ENCODE results near the gene TMEM178B.
"Not testable (repeated sequence)": the region's sequence is repeated elsewhere in the genome, so short reads cannot be mapped to it uniquely, and the experiment has no call there.

The TMEM178B gene

DNA sequence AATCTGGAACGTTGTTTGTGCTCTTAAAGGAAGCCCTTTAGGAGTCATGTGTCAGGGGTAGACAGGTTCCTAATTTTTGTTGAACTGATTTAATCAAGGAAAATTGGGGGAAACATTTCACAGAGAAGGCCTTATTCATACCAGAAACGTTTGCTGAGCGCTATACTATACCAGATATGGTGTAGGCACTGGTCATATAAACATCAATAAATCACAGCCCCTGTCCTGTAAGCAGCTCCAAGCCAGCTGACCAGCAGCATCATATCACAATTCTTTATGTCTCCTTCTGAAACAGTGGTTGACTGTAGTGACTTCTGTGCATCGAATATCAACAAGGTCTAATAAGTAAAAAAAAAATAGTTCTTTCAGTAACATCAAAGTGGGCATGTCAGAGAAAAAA lies 1.1 kb downstream of the TMEM178B start:
- no peak for DNase-seq

DNA sequence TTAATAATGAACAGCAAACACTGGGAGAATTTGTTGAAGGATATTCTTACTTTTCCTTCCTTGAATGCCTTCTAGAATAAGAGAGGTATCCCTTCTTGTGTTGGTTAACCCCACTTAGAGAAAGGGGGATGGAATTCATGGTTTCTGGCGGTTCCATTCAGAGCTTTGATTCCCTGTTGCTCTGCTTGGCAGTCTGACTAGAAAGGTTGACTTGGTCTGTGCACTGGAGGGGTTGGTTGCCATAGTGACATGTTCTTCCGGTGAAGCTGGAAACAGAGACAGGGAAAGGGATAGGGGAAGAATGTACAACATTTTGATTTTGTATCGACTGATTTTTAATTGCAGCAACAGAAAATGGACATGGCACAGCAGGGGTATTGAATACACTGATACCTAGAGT lies 2.5 kb downstream of the TMEM178B start:
- DNase-seq = no peak

DNA sequence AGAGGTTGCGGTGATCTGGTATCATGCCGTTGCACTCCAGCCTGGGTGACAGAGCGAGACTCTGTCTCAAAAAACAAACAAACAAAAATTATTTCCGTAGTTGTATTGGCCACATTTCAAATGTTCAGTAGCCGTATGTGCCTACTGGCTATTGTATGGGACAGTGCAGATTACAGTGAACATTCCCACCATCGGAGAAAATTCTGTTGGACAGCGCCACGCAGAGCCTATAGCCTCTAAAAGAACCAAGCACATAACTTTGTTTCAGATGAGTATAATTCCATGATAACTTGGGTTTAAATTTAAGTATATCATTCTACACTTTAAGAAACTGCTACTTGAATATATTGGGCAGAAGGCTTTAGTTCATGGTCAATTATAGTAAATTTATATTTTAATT lies 5.4 kb downstream of the TMEM178B start:
- DNase-seq = no peak

DNA sequence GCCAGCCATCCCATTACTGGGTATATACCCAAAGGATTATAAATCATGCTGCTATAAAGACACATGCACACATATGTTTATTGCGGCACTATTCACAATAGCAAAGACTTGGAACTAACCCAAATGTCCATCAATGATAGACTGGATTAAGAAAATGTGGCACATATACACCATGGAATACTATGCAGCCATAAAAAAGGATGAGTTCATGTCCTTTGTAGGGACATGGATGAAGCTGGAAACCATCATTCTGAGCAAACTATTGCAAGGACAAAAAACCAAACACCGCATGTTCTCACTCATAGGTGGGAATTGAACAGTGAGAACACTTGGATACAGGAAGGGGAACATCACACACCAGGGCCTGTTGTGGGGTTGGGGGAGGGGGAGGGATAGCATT lies 15.6 kb downstream of the TMEM178B start:
- DNase-seq = not testable (repeated sequence)

DNA sequence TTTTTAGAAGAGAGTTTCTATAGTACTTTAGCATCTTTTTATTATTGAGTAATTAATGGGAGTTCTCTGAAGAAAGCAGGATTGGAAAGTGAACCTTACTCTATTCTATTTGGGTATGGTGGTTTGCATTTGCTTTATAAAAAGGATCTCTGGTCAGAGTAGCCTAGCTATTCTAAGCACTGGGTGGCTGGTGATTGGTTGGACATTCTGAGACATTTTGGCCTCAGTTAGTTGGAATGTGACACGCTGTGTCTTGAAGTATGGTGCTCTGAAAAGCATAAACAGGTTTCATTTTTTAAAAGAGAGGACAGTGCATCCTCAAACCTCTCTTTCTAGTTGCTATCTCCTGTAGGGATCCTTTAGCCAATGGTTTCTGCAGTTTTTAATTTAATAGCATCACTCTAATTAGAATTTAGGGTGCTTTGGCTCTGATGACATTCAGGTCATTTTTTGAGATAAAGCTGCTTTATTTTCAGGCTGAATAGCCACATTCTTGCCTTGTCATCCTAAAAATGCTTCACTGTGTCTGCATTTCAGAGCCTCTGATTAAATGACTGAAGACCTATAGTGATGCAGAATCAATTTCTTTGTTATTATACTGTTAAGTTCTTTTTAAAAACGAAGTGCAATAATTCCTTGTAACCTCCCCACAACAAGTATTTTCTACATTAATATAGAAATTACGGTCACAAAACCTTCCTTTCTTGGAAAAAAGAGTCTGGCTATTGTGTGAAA lies 20.6 kb downstream of the TMEM178B start:
- no peak for DNase-seq

DNA sequence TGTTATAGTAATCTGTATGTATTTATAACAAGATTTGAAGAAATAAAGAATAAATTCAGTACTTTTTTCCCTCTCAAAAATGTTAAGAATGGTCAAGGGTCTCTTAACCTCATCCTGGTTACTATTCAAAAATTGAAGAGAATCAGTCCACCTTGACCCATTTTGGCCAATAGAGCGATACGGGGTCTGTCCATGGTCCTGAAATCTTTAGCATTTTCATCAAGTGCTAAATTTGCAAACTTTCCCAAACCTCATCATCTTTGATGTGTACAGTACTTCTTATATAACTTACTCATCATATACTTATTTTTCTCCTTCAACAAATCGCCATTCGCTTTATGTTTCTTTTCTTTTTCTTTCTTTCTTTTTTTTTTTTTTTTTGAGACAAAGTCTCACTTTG lies 23.6 kb downstream of the TMEM178B start:
- DNase-seq = no peak

DNA sequence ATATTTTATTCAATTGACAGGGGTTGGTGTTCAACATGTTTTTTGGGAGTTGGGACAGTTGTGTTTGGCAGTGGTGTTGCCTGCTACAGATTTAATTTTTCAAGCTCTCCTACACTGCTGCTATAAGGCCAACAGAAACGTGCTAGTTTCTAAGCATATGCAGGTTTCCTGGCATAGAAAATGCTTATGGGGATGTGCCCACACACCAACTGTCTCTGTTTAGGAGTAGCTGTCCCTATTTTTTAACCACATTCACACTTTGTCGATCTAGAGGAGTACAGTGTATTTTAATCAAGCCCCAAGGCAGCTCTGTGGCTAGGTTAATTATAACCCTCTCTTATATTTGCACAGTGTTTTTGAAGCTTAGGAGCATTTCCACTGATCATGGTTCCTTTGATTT lies 28.6 kb downstream of the TMEM178B start:
- no peak for DNase-seq

DNA sequence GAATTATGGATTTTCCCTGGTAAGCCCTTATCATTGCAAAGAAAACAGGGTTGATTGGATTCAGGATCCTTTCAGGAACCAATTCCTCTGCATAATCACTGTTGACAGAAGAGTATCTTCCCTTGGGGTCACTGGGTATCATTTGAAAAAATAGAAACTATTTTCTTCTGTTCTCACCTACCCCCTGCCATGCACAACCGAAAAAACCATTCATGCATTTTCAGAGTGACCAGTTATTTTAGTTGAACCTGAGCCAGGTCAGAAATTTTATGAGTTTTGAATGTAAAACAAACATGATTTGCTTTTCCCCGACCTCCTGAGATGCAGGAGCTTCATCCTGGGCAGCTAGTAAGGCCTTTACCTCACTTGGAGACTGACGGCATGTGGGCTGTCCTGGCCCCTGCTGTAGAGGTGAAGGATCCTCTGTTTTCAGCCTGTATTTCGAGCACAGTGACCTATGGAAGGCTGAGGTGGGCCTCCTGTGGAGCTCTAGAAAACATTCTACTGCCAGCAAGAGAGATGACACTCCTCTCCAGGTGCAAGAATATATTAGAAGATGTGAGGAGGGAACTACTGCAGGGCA lies 30.1 kb downstream of the TMEM178B start:
- DNase-seq = no peak

DNA sequence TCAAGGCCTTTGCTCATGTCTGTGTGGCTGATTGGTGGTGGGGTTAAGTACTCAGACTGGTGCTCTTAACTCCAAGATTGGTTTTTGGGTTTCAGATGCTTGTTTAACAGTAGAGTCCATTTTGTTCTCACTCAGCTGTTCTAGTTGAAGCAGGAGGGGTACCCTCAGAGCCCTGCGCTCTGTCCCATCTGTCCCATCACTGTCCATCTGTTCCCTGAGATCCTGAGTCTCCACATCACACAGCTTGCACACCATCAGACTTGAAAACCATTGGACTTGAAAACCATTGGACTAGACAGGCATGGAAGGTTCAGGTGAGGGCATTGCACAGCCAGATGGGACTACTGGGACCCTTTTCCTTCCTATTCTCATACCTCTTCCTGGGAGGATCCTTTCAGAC lies 39.3 kb downstream of the TMEM178B start:
- no peak for DNase-seq

DNA sequence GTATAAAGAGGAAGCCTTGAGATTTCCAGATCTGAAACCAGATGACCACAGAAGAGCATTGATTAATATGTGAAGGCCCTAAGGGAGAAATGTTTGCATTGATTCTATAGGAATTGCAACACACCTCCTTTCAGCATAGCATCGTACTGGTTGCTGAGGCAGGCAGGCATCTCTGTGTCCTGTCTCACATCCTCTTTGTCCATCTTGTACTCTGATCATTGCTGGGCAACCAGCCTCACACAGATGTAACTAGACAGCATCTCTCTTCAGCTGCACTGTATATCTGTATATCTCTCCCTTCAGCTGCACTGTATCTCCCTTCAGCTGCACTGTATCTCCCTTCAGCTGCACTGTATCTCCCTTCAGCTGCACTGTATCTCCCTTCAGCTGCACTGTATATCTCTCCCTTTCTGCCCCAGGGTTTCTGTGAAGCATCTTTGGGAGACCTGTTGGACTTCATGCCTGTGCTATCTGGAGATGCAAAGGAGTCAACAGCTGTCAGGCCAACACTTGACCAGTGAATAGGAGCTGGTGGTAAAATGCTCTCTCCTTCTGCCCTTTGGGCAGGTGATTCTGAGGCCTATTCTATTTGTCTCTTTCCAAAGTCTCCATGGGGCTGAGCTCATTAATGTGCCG lies 40.3 kb downstream of the TMEM178B start:
- no peak for DNase-seq

DNA sequence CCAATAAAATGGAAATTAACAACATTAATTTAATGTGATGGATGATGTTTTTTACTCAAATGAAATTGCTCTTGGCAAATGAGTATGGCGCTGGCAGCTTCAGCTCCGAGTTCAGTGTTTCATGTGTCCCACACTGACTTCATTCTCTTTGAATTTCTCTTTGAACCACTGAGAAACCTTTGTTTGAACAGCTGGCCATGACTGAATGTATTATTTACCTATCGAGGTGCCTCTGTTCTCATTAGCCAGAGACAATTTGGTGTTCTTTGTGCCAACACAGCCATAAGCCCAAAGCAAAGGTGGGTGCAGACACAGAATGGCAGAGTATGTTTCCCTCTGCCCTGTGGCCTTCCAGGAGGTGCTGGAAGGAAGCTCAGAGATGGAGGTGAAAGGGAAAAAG lies 42.1 kb downstream of the TMEM178B start:
- DNase-seq = no peak

DNA sequence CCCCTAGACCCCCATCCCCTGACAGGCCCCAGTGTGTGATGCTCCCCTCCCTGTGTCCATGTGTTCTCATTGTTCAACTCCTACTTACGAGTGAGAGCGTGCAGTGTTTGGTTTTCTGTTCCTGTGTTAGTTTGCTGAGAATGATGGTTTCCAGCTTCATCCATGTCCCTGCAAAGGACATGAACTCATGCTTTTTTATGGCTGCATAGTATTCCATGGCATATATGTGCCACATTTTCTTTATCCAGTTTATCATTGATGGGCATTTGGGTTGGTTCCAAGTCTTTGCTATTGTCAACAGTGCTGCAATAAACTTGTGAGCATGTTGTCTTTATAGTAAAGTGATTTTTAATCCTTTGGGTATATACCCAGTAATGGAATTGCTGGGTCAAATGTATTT lies 42.8 kb downstream of the TMEM178B start:
- DNase-seq = not testable (repeated sequence)

DNA sequence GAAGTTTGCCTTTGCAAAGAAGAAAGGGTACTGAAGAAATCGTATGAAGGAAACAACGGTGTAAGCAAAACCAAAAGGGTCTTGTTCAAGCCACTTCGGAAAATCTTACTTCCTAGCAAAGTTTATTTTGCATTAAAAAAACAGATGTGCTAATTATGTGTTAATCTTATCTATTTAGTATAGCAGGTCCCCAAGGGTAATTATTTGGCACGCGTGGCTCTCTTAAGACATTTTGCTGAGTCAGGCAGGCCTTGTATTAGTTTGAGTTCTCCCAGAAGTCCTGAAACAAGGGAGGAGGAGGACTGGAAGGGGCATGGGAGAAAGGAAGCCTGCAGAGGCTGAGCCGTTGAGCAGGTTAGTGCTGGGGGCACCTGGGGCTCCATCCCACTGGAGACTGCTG lies 44.9 kb downstream of the TMEM178B start:
- no peak for DNase-seq

DNA sequence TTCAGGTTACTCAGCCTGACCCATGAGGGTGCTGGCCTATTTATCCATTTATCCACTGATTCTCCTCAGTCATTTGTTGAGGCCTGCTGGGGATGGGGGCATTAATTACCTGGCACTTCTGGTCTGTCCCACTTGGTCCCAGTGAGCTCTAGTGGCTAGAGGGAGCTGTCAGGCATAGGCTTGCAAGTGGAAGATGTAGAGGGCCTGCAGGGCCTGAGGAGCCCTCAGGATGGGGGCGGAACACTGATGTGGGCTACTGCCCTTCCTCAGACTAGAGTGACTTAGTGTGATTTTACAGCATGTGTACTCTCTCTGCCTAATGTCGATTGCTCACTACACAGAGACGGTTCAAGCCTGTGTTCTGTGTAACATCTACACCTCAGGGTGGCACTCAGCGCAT lies 45.3 kb downstream of the TMEM178B start:
- no peak for DNase-seq

DNA sequence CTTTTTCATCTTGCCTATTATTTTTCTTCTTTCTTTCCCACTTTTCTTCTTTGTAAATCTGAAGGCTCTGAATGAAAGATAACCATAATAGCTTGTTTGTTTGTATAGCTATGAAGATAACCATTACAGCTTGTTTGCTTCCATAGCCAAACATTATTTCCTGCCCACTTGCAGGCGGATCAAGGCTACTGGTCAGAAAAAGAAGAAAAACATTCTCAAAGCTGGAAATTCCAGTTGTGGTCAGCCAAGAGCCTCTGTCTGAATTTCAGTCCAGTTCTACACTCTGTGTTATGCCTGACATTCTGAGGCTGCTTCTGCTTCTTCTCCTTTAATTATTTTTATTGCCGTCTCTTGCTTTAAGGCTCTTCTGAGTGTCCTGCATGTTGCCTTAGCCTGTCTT lies 48.9 kb downstream of the TMEM178B start:
- DNase-seq = no peak

DNA sequence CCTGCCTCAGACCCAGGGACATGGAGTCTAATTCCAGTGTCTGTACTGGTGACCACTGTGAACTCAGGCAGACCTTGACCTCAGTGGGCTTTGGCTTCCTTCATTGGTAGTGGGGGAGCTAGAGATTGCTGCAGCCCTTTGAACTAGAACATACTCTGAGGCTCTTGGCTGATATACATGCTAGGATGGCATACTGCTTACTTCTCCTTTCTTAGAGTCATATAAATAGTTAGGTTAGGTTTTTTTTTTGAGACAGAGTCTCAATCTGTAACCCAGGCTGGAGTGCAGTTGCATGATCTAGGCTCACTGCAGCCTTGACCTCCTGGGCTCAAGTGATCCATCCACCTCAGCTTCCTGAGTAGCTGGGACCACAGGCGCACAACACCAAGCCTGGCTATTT lies 49.7 kb downstream of the TMEM178B start:
- no peak for DNase-seq

DNA sequence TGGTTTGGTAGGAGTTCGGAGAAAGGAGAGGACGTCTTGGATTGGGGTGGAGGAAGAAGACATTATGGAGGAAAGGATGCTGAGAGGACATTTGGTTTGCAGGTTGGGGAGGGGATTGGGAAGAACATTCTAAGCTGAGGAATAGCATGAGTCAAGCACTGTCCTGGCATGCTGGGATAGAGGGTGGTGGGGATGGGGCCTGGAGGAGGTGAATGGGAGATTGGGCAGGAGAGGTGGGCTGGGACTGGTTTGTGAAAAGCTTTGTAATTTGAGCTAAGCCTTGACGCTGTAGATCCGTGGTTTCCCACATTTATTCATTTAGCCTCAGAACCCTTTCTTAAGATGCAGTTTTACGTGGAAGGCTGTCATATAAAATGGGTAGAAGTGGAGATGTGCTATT lies 52.2 kb downstream of the TMEM178B start:
- no peak for DNase-seq

DNA sequence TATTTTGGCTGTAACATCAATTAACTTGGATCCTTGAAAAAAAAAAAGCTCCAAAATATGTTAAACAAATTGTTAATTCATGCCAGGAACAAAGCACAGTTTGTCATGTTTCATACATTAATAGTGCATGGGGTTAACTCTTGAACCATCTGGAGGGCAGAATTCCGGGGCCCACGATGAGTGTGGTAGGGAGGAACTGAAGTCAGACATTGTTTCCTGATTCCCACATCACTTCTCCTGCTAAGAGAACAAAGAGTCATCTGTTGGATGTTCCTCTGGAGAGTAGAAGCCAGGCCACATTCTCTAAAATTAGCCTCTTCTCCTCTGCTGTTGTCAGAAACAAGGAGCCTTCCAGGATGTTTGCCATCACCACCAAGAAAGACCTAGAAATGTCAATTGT lies 54.6 kb downstream of the TMEM178B start:
- DNase-seq = no peak

DNA sequence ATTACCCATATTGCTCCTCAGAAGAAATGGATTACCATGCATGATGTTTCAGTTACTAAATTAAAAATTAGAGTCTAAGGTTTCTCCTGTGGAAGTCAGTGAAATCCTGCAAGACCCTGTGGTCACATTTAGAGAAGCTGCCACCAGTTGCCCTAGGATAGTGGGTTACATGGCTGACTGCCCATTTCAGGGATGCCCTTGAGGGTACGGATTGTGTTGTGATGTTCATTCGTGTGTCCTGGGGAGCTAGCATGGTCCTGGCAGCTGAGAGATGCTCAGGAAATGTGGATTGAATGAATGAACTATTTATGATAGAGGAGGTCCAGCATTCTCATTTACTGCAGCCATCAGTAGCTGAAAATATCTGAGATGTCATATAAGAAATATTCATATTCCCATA lies 55.1 kb downstream of the TMEM178B start:
- DNase-seq = no peak

DNA sequence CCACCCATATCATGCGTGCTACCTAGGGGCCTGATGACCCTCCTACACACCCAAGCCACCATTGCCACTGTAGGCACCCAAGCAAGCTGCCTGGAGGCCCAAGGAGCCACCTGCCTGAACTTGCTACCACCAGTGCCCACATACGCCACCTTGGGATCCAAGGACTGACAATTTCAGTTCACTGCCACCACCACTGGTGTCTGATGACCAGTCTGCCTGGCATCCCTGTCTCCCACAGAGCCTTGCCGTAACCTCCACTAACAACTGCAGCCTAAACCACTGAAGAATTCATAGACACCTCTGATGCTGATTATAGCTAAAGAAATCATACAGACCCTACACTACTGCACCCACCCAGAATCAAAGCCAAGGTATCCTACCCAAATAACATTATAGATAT lies 58.8 kb downstream of the TMEM178B start:
- DNase-seq = no peak

DNA sequence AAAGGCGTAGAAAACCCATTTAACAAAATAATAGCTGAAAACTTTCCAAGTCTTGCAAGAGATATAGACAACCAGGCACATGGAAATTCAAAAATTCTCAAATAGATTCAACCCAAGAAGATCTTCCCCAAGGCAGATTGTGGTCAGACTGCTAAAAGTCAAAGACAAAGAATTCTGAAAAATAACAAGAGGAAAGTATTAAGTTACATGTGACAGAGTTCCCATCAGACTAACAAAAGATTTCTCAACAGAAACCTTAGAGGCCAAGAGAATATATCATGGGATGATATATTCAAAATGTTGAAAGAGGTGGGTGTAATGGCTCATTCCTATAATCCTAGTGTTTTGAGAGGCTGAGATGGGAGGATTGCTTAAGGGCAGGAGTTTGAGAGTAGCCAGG lies 59.8 kb downstream of the TMEM178B start:
- DNase-seq = no peak

DNA sequence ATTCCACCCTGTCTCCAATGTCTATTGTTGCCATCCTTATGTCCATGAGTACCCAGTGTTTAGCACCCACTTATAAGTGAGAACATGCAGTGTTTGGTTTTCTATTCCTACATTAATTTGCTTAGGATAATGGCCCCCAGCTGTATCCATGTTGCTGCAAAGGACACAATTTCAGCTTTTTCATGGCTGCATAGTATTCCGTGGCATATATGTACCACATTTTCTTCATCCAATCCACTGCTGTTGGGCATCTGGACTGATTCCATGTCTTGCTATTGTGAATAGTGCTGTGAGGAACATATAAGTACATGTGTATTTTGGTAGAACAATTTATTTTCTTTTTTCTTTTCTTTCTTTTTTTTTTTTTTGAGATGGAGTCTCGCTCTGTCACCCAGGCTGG lies 68.2 kb downstream of the TMEM178B start:
- no peak for DNase-seq

DNA sequence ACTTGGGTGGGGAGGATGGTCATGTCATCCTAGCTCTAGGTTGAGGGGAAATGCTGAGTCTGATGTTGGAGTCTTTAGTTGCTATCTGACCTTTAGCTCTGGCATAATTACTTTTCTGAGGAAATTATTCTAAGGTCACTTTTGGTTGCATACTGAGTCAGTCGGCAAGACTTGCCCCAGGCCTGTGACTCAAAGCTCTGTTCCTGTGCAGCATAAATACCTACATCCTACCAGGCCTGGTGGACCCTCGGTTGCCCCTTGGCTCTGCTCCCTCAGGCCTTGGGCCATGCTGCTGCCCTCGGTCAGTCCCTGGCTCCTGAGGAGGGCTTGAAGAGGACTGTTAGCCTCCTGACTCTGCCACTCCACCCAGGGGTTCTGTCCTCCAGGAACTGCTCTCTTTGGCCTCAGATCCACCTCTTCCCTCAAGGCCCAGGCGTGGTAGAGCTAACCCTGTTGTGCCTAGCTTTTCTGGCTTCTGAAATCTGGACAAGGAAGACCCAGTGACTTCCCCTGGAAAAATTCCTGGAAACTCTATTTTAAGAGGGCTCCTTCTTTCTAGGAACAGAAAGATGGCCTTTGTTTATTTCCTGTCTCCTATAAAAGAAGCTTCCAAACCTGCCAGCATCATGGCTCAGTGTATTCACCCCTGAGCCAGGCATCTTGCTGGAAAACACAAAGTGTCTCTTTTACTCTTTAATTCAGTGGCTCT lies 71.2 kb downstream of the TMEM178B start:
- DNase-seq = no peak

DNA sequence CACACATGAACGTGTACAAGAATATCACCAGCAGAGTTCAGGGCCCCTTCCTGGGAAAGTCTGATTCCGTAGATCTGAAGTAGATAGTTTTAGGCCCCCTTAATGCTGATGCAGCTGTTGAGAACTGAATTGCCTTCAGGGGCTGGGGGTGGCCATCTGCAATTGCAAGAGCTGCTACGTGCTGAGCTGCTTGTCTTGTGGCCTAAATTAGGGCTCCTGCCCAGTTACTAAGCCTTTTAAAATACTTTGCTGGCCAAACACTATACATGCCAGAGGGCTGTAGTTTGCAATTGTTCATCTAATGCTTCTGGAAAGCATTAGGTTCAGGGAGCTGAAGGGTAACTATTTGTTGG lies 71.7 kb downstream of the TMEM178B start:
- no peak for DNase-seq
